GM12873 (cell line): ENCODE measurements around the gene TAPT1.

Experiments used
- CTCF ChIP-seq: IDR thresholded peaks from 2 replicates; pipeline ENCODE4 v1.5.1; 2012; ENCODE audit warnings: low read depth, mild to moderate bottlenecking, moderate library complexity, low read length, control low read depth; ENCODE audit not compliant: insufficient read depth; ENCODE audit errors: missing control alignments

TAPT1 gene

DNA sequence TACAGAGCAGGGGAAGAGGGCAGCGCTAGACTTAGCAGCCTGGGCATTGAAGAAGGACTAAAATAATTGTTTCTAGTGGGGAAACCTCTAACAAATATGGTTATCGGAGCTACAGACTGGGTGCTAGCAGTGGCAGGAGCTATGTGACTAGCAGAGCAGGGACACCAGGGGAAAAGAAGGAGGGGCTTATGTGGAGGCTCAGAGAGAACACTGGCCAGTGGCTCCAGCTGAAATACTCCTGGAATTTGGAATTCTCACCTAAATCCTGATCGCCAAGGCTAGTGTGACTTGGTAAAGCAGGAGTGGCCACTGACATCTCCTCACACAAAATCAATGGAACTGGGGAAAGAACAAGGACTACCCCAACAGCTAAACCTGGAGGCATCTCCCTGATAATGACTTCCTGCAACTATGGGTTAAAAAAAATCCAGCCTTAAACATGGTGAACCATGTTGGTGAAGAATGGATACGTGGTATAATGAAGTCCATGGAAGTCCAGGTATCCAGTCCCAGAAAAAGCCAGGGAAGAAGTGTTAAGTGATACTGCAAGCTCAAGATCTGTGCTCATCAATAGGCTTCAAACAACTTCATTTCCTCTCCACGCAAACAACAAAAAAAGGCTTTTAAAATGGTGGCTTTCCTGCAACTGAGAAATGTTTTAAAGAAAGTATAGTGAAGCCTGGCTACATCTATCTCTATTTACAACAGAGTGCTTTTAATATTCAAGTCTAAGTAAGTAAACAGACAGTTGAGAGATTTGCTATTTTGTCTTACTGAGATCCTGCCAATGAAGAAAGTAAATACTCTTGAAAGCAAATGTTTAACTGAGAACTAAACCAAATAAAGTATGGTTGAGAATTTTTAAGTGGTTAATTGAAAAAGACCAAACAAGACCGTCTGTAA, 1.8 kb downstream of the TAPT1 start:
- TF ChIP-seq CTCF, result no peak

DNA sequence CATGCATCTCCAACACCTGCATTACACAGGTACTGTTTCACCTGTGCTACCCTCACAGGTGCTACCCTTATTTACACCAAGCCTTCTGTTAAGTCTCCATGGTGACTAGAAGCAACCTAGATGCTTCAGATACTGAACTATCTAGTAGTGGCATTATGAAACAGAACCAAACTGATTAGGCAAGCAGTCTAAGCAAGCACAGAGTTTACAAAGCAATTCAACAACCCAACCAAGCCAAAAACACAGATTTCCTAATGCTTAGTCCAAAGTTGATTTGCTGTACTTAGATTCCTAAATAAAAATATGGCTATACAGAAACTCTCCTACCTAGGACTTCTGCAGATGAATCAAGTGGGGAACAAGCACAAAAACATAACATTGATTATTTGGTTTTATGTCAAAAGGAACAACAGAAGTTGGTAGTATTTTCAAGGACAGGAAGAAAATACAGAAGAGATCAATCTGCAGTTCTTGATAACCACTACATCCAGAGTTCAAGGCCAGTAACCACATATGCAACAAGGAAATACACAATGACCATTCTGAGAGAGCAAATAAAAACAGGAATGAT, 3.2 kb downstream of the TAPT1 start:
- TF ChIP-seq CTCF, result no peak

DNA sequence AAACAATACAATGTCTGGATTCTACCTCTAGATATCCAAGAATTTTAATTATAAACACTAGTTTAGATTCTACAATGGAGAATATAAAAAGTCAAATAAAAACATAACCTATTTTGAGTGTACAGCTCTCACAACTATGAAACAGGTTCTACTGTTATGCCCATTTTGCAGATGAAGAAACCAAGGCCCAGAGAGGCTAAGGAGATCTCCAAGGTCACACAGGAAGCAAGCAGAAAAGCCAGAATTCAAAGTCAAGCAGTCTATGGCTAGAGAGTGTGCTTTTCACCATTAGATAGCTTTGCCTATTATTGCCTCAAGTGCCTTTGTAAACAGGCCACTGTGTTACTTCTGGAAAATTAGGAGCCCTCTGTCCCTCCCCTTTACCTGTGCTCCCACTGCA, 7.3 kb downstream of the TAPT1 start:
- TF ChIP-seq CTCF, result no peak

DNA sequence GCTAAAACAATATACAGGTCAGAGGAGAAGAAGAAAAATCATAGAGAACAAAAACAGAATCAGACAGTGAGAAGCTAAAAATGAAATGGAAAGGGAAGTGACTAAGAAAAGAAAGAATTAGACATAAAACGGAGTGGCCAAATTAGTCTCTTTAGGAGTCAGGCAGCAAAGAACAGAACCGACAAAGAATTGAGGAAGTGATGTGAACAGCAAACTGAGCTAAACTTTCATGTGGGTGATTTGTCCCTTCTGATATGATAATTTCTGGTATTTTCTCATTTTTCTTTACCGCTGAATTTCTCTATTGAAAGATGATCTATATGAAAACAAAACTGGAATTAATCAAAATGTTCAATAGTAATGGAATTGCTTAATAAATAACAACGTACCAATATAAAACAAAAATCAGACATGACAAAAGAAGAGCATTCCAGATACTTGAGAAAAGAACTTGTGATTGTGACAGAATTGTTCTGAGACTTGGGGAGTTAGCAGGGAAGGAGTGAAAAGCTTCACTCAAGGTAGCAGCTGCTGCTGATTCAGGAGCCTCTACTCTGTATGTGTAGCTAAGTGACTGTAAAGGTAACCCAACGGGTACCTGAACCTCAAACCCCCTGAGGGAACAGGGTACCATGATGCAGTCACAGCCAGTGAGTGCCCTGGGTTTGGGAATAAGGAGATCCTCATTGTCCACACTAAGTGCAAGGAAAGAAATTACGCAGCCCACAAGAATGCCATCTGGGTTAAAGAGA, 8.8 kb downstream of the TAPT1 start:
- TF ChIP-seq CTCF, result no peak

GRCh38 chr4:16213121-16213520, 13.2 kb downstream of the TAPT1 start:
- TF ChIP-seq CTCF, result no peak

- no peak for TF ChIP-seq CTCF
Observed at GRCh38 chr4:16212138-16212782, 14.0 kb downstream of the TAPT1 start.

DNA sequence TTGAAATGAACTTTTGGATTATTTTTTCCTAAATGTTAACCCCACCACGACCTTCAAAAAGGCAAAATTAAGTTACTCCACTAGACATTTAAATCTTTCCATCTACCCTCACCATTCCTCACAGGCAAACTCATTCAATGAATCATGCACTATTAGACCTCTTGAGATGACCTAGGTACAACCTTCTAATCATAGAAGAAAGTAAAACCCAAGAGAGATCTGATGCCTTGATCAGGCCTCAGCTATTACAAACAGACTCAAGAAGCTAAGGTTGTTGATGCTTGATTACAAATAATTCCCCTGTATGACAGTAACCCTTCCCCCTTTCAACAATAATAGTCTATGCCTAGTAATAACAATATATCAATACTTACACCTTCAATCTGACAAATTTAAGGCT, 18.9 kb downstream of the TAPT1 start:
- TF ChIP-seq CTCF, result no peak
